GM06990 (cell line): ENCODE data around the gene CORO2A.

Source experiments
- DNase-seq: peaks from one replicate; pipeline ENCODE4 v3.0.0-alpha.2; 2011; ENCODE audit not compliant: insufficient read length; ENCODE audit errors: extremely low read depth
- H3K27me3 ChIP-seq: replicated peaks from 2 replicates; pipeline ENCODE4 v1.6.0; 2011; ENCODE audit warnings: low read length; ENCODE audit not compliant: control insufficient read depth, insufficient read depth
- H3K36me3 ChIP-seq: 2 replicates; pipeline ENCODE4 v1.5.1; 2011; ENCODE audit warnings: low read length; ENCODE audit not compliant: control insufficient read depth, insufficient read depth
- H3K4me3 ChIP-seq: replicated peaks from 2 replicates; pipeline ENCODE4 v1.5.1; 2011; ENCODE audit warnings: low read depth, mild to moderate bottlenecking, control low read depth, low read length
- TF ChIP-seq, protein P1 (sequence below): IDR thresholded peaks from 2 replicates; pipeline ENCODE4 v1.5.1; 2011; ENCODE audit warnings: low read length, control low read depth, mild to moderate bottlenecking, inconsistent platforms; ENCODE audit not compliant: insufficient read depth, poor library complexity, severe bottlenecking

Gene CORO2A

DNA sequence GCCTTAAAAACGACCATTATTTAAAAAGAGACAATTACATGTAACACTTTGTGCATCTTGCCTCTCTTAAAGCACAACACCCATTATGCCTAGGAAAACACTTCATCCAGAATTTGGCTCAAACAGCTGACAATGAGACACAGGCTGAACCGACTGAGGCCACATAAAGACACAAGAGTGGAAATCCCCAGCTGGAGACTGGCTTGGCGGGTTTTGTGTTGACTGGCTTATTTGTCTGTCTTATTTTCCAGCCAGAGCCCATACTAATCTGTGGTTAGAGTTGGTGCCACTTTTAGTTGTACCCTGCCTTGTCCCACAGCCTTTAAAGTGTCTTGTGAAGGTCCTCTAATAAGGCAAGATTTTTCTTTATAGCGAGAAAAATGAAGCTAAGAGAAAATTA, 94.6 kb downstream of the CORO2A start:
- DNase-seq: no peak
- TF ChIP-seq, protein P1, sequence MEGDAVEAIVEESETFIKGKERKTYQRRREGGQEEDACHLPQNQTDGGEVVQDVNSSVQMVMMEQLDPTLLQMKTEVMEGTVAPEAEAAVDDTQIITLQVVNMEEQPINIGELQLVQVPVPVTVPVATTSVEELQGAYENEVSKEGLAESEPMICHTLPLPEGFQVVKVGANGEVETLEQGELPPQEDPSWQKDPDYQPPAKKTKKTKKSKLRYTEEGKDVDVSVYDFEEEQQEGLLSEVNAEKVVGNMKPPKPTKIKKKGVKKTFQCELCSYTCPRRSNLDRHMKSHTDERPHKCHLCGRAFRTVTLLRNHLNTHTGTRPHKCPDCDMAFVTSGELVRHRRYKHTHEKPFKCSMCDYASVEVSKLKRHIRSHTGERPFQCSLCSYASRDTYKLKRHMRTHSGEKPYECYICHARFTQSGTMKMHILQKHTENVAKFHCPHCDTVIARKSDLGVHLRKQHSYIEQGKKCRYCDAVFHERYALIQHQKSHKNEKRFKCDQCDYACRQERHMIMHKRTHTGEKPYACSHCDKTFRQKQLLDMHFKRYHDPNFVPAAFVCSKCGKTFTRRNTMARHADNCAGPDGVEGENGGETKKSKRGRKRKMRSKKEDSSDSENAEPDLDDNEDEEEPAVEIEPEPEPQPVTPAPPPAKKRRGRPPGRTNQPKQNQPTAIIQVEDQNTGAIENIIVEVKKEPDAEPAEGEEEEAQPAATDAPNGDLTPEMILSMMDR: no peak
- Histone ChIP-seq H3K4me3 (no peak overlapping the region), H3K36me3 (peaks cover 27% of the 10 kb centered on the region), H3K27me3 (no peaks in the 10 kb centered on the region)

DNA sequence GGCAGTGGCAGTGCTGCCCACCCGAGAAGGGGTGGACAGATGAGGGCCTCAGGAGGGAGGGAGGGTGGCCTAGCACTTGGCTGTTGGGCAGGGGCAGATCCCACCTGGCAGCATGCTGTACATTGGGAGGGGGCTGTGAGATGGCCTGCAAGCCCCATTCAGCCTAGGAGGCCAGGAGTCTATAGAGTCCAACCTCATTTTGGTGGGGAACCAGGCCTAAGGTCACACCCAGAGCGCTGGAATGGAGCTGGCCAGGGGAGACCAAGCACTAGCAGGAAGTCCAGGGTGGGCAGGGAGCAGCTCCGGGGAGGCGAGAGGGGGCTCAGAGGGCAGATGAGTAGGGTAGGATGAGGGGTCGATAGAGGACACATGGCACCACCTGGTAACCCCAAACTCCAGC, 96.3 kb downstream of the CORO2A start:
- no peak overlapping the region for H3K4me3 ChIP-seq
- peaks cover 27% of the 10 kb centered on the region for H3K36me3 ChIP-seq
- TF ChIP-seq, protein P1: no peak
- DNase-seq: no peak
- H3K27me3 ChIP-seq: no peaks in the 10 kb centered on the region

DNA sequence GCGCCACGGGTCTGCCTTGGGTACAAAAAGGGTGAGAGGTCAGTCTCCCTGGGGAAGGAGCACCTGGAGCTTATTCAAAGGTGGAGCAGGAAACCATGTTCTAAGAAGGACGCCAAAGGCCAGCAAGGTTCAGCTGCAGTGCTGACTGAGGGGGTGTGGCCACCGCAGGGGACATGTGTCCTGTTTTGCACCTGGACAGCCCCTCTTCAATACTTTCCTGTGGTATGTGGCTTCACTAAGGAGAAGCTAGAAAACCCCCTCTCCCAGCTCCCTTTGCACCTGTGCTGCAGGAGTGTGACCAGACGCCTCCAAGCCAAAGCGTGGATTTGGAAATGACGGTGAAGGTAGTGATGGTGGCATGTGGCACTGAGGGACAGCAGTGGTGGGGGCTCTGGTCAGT, 97.0 kb downstream of the CORO2A start:
- TF ChIP-seq, protein P1: no peak
- Histone ChIP-seq H3K4me3 (no peak overlapping the region), H3K36me3 (peaks cover 29% of the 10 kb centered on the region), H3K27me3 (no peaks in the 10 kb centered on the region)
- DNase-seq: no peak

DNA sequence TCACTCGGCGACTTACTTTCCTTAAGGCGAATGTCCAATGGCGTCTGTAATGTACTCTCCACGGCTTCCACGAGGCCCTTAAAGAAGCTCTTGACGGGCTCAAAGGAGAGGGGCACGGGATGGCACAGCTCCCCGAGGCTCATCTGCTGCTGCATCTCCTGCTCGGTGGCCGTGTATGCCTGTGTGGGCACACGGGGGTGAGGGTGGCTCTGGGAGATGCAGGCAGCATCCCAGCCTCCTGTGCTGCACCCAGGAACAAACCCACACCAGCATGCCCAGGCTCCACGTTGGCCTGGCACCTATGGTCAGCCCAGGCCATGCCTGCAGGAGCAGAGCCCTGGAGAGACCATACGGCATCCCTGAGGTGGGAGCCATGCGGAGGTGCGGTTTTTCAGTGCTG, 97.6 kb downstream of the CORO2A start:
- H3K27me3 ChIP-seq: no peaks in the 10 kb centered on the region
- H3K36me3 ChIP-seq: peaks cover 29% of the 10 kb centered on the region
- no peak overlapping the region for H3K4me3 ChIP-seq
- no peak for DNase-seq
- TF ChIP-seq, protein P1: no peak

DNA sequence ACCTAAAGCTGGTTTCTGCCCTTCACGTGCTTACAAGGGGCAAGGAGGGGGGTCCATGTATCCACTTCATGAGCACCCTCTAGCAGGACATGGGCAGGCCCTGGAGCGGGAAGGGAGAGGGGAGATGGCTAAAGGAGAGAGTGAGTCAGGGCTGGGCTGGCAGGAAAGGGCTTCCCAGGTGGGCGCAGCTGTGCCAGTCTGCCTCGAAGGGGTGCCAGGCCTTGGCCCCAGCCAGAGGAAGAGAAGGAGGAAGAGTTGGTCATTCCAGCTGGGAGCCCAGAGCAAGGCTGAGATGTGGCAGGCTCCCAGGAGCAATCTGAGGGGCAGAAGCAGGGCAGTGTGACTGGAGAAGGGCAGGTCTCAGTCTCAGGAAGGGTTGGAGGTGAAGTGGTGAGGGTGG, 98.1 kb downstream of the CORO2A start:
- TF ChIP-seq, protein P1: no peak
- H3K4me3 ChIP-seq: no peak overlapping the region
- no peak for DNase-seq

DNA sequence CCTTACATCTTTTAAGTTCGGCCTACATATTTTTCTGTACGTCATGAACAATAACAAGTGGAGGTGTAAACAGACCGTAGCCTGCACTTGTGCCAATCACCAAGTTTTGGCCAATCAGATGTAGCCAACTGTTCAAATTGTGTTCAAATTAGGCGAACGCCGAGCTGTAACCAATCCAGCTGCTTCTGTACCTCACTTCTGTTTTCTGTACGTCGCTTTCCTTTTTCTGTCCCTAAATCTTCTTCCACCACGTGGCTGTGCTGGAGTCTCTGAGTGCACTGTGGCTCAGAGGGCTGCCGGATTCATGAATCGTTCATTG, 99.9 kb downstream of the CORO2A start:
- Histone ChIP-seq H3K36me3 (peaks cover 32% of the 10 kb centered on the region), H3K4me3 (no peak overlapping the region), H3K27me3 (no peaks in the 10 kb centered on the region)
- TF ChIP-seq, protein P1: no peak
- no peak for DNase-seq

More for the DNA sequence above, 98.1 kb downstream of the CORO2A start:
- H3K27me3 ChIP-seq: no peaks in the 10 kb centered on the region
- peaks cover 32% of the 10 kb centered on the region for H3K36me3 ChIP-seq
